Cardiac fibroblast (primary cell): ENCODE measurements around the gene MAP2K4.

Source experiments
- DNase-seq, 2 donors: peaks; one replicate each; pipeline versions ENCODE4 v3.0.0 to v3.0.0-alpha.2; 2010; ENCODE audit warnings: low read depth in 2 of 2
- H3K4me3 ChIP-seq, 2 donors: replicated peaks in 1 of 2; 1 replicate in 1 of 2; 2 replicates in 1 of 2; pipeline ENCODE4 v1.5.1; 2011; ENCODE audit warnings: low read depth in 2 of 2, low read length in 2 of 2, mild to moderate bottlenecking in 2 of 2, moderate library complexity in 1 of 2
- CTCF ChIP-seq: IDR thresholded peaks from one replicate; pipeline ENCODE4 v1.5.1; 2011; ENCODE audit warnings: low read depth, mild to moderate bottlenecking, low read length, inconsistent platforms

The MAP2K4 gene

GRCh38 chr17:12007466-12007865, 13.2 kb upstream of the MAP2K4 start:
- TF ChIP-seq CTCF: no peak
- DNase-seq: no peak
- H3K4me3 ChIP-seq: no peak overlapping the region

GRCh38 chr17:12021623-12022140, 1.0 kb downstream of the MAP2K4 start:
- H3K4me3 ChIP-seq: peak overlapping the region; percentile 66 to 69
- no peak for TF ChIP-seq CTCF
- DNase-seq: no peak

GRCh38 chr17:12022310-12022709, 1.6 kb downstream of the MAP2K4 start:
- no peak for DNase-seq
- no peak for TF ChIP-seq CTCF
- no peak overlapping the region for H3K4me3 ChIP-seq

- peak; percentile 32 to 87 for DNase-seq
- H3K4me3 ChIP-seq: no peak overlapping the region
- no peak for TF ChIP-seq CTCF
Observed at GRCh38 chr17:12024327-12024726, 3.6 kb downstream of the MAP2K4 start.

- DNase-seq: no peak
- no peak overlapping the region for H3K4me3 ChIP-seq
- no peak for TF ChIP-seq CTCF
Observed at GRCh38 chr17:12027658-12028057, 7.0 kb downstream of the MAP2K4 start.

- no peak for TF ChIP-seq CTCF
- no peak overlapping the region for H3K4me3 ChIP-seq
- no peak for DNase-seq
Observed at GRCh38 chr17:12028611-12029010, 7.9 kb downstream of the MAP2K4 start.

- no peak for TF ChIP-seq CTCF
- DNase-seq: no peak
- H3K4me3 ChIP-seq: no peak overlapping the region
Observed at GRCh38 chr17:12034538-12034937, 13.9 kb downstream of the MAP2K4 start.
